Neuronal stem cell (in vitro differentiated cells): Measurements from ENCODE around the gene FAAP100.
A peak's percentile ranks its signal among the peaks of the same experiment; 100 is the strongest.

Source experiments
- DNase-seq: peaks from one replicate; pipeline ENCODE4 v3.0.0-alpha.2; 2013; ENCODE audit warnings: low spot score
- H2AFZ ChIP-seq: one replicate; pipeline ENCODE4 v1.6.1; 2013; ENCODE audit warnings: mild to moderate bottlenecking, low read length, inconsistent platforms
- H2AK5ac ChIP-seq: 2 replicates; pipeline ENCODE4 v1.6.1; 2013; ENCODE audit warnings: low read depth, mild to moderate bottlenecking, inconsistent platforms, low read length, moderate library complexity, mixed read lengths
- H2BK120ac ChIP-seq: 2 replicates; pipeline ENCODE4 v1.6.1; 2013; ENCODE audit warnings: low read depth, mild to moderate bottlenecking, inconsistent platforms, low read length, moderate library complexity, mixed read lengths
- H2BK12ac ChIP-seq: one replicate; pipeline ENCODE4 v1.6.1; 2013; ENCODE audit warnings: low read length, inconsistent platforms
- H2BK15ac ChIP-seq: 2 replicates; pipeline ENCODE4 v1.6.1; 2013; ENCODE audit warnings: mild to moderate bottlenecking, low read length, inconsistent platforms, mixed read lengths
- H2BK5ac ChIP-seq: one replicate; pipeline ENCODE4 v1.6.1; 2013; ENCODE audit warnings: inconsistent platforms, mild to moderate bottlenecking, low read length, moderate library complexity
- H3K14ac ChIP-seq: one replicate; pipeline ENCODE4 v1.6.1; 2013; ENCODE audit warnings: low read length, inconsistent platforms
- H3K18ac ChIP-seq: 2 replicates; pipeline ENCODE4 v1.6.1; 2013; ENCODE audit warnings: low read length, inconsistent platforms
- H3K23ac ChIP-seq: 2 replicates; pipeline ENCODE4 v1.6.1; 2013; ENCODE audit warnings: low read depth, mild to moderate bottlenecking, mixed read lengths, low read length, inconsistent platforms; ENCODE audit not compliant: poor library complexity
- H3K27ac ChIP-seq: replicated peaks from 3 replicates; pipeline ENCODE4 v1.5.1; 2013; ENCODE audit warnings: low read length, inconsistent platforms
- H3K27me3 ChIP-seq, 3 experiments: 2 replicates each; pipeline ENCODE4 v1.6.1; 2013; ENCODE audit warnings: low read length in 3 of 3, mild to moderate bottlenecking in 2 of 3, inconsistent platforms in 1 of 3, low read depth in 1 of 3, mixed read lengths in 1 of 3, moderate library complexity in 1 of 3; ENCODE audit not compliant: control insufficient read depth in 3 of 3, insufficient read depth in 3 of 3
- H3K36me3 ChIP-seq, 2 donors: replicated peaks in 1 of 2; 2 replicates each; pipeline ENCODE4 v1.6.1; 2013; ENCODE audit warnings: low read length in 2 of 2; ENCODE audit not compliant: control insufficient read depth in 2 of 2, insufficient read depth in 2 of 2
- H3K4ac ChIP-seq: 2 replicates; pipeline ENCODE4 v1.6.1; 2013; ENCODE audit warnings: inconsistent platforms, mild to moderate bottlenecking, low read length, moderate library complexity
- H3K4me1 ChIP-seq, 2 donors: 1 replicate in 1 of 2; 2 replicates in 1 of 2; pipeline ENCODE4 v1.6.1; 2013; ENCODE audit warnings: low read length in 2 of 2, low read depth in 1 of 2; ENCODE audit not compliant: control insufficient read depth in 2 of 2, insufficient read depth in 1 of 2
- H3K4me2 ChIP-seq: one replicate; pipeline ENCODE4 v1.6.1; 2013; ENCODE audit warnings: mild to moderate bottlenecking, low read length, inconsistent platforms; ENCODE audit not compliant: insufficient read depth, poor library complexity, severe bottlenecking
- H3K4me3 ChIP-seq, 2 donors: 2 replicates each; pipeline ENCODE4 v1.5.1; 2013; ENCODE audit warnings: low read length in 2 of 2, mild to moderate bottlenecking in 2 of 2, inconsistent platforms in 1 of 2, moderate library complexity in 1 of 2
- H3K79me1 ChIP-seq: one replicate; pipeline ENCODE4 v1.6.1; 2013; ENCODE audit warnings: low read depth, mild to moderate bottlenecking, inconsistent platforms, low read length, moderate library complexity
- H3K9ac ChIP-seq: one replicate; pipeline ENCODE4 v1.6.1; 2013; ENCODE audit warnings: mild to moderate bottlenecking, low read depth, low read length, inconsistent platforms; ENCODE audit not compliant: poor library complexity
- H3K9me3 ChIP-seq, 2 donors: replicated peaks in 1 of 2; 2 replicates each; pipeline versions ENCODE3 to v1.6.1; 2013; ENCODE audit warnings: low read length in 2 of 2, mild to moderate bottlenecking in 2 of 2, inconsistent platforms in 1 of 2, low read depth in 1 of 2, mixed read lengths in 1 of 2, moderate library complexity in 1 of 2; ENCODE audit not compliant: control insufficient read depth in 2 of 2, insufficient read depth in 1 of 2
- H4K8ac ChIP-seq: one replicate; pipeline ENCODE4 v1.6.1; 2013; ENCODE audit warnings: low read depth, mild to moderate bottlenecking, inconsistent platforms, low read length, moderate library complexity
- H4K91ac ChIP-seq: one replicate; pipeline ENCODE4 v1.6.1; 2013; ENCODE audit warnings: low read length, low read depth, mild to moderate bottlenecking, inconsistent platforms; ENCODE audit not compliant: poor library complexity
- WGBS, 2 donors: extraction: QIAGEN DNeasy Blood & Tissue Kit; methylation state at CpG; one replicate each; pipeline ENCODE4 v1.1.7; 2013; ENCODE audit warnings: missing lambda C conversion rate in 2 of 2, mixed read lengths in 1 of 2; ENCODE audit not compliant: insufficient read length in 2 of 2, insufficient replicate concordance in 1 of 2; ENCODE audit errors: extremely low coverage in 2 of 2; 5-methylcytosine and 5-hydroxymethylcytosine counted together

The FAAP100 gene

GRCh38 chr17:81542431-81543338 is 9.5 kb downstream of the FAAP100 start:
- peaks cover 10% of the 10 kb centered on the region for H3K79me1 ChIP-seq
- DNase-seq: no peak
- no peak overlapping the region for H2BK12ac ChIP-seq
- no peak overlapping the region for H4K8ac ChIP-seq
- H3K27me3 ChIP-seq: no peaks in the 10 kb centered on the region
- peak overlapping the region; percentile 96 for H3K23ac ChIP-seq
- no peak overlapping the region for H4K91ac ChIP-seq
- H3K18ac ChIP-seq: no peak overlapping the region
- H2BK5ac ChIP-seq: no peak overlapping the region
- H3K4me3 ChIP-seq: peak overlapping the region in 1 of 2 donors; percentile 14
- no peak overlapping the region for H2AFZ ChIP-seq
- no CpG with 5 or more reads among the region's 15 CpGs for WGBS, 2 donors
- H2BK15ac ChIP-seq: no peak overlapping the region
- no peak overlapping the region for H3K27ac ChIP-seq
- no peak overlapping the region for H3K4me2 ChIP-seq
- peaks cover 38 to 76% of the 10 kb centered on the region in 2 donors for H3K36me3 ChIP-seq
- no peak overlapping the region for H3K9ac ChIP-seq
- no peaks in the 10 kb centered on the region for H3K9me3 ChIP-seq
- H3K14ac ChIP-seq: no peak overlapping the region
- H3K4me1 ChIP-seq: no peaks in the 10 kb centered on the region
- H2AK5ac ChIP-seq: peak overlapping the region; percentile 52
- no peak overlapping the region for H3K4ac ChIP-seq
- H2BK120ac ChIP-seq: no peak overlapping the region

DNA sequence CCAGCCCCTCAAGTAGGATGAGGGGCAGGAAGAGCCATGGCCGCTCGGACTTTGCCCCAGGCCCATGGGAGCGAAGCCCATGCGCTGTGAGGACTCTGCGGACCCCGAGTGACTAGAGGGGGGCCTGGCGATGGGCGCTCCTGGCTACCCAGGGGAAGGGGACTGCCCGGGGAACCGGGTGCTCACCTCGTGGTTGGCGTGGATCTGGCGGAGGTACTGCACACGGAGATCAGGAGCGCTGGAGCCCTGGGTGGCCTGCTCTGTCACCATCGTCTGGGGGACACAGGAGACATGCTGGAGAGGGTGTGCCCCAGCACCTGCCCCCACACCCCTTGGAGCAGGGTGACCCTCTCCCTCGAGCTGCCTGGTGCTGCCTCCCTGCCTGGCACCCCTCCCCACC is 11.0 kb downstream of the FAAP100 start:
- no peak for DNase-seq
- Histone ChIP-seq H2BK12ac (no peak overlapping the region), H2BK5ac (no peak overlapping the region), H2AFZ (no peak overlapping the region), H3K27me3 (peaks cover 0 to 10% (median 5%) of the 10 kb centered on the region in 3 experiments), H3K23ac (no peak overlapping the region), H3K18ac (no peak overlapping the region), H3K4me2 (no peak overlapping the region), H3K4me1 (peaks cover 2 to 6% of the 10 kb centered on the region in 2 donors), H4K91ac (no peak overlapping the region), H2AK5ac (no peak overlapping the region), H3K9me3 (no peaks in the 10 kb centered on the region), H4K8ac (no peak overlapping the region), H3K9ac (peak overlapping the region; percentile 44), H2BK15ac (no peak overlapping the region), H3K36me3 (peaks cover 27 to 61% of the 10 kb centered on the region in 2 donors), H3K4me3 (no peak overlapping the region), H3K27ac (no peak overlapping the region), H3K4ac (no peak overlapping the region), H3K14ac (no peak overlapping the region), H2BK120ac (no peak overlapping the region), H3K79me1 (peaks cover 5% of the 10 kb centered on the region)
- no CpG with 5 or more reads among the region's 17 CpGs for WGBS, 2 donors

- Histone ChIP-seq H2BK12ac (no peak overlapping the region), H3K4me3 (no peak overlapping the region), H3K9me3 (no peaks in the 10 kb centered on the region), H3K36me3 (peaks cover 22 to 56% of the 10 kb centered on the region in 2 donors), H3K4ac (no peak overlapping the region), H4K8ac (no peak overlapping the region), H3K79me1 (peaks cover 5% of the 10 kb centered on the region), H3K27ac (no peak overlapping the region), H3K23ac (no peak overlapping the region), H3K18ac (no peak overlapping the region), H2BK5ac (no peak overlapping the region), H2BK15ac (no peak overlapping the region), H2AFZ (no peak overlapping the region), H2AK5ac (no peak overlapping the region), H3K27me3 (peaks cover 0 to 14% (median 6%) of the 10 kb centered on the region in 3 experiments), H2BK120ac (no peak overlapping the region), H3K14ac (no peak overlapping the region), H3K9ac (no peak overlapping the region), H4K91ac (no peak overlapping the region), H3K4me1 (peaks cover 2 to 6% of the 10 kb centered on the region in 2 donors), H3K4me2 (no peak overlapping the region)
- WGBS, 2 donors: no CpG with 5 or more reads among the region's 14 CpGs
- DNase-seq: no peak
Observed at GRCh38 chr17:81540676-81541027, 11.5 kb downstream of the FAAP100 start.

DNA sequence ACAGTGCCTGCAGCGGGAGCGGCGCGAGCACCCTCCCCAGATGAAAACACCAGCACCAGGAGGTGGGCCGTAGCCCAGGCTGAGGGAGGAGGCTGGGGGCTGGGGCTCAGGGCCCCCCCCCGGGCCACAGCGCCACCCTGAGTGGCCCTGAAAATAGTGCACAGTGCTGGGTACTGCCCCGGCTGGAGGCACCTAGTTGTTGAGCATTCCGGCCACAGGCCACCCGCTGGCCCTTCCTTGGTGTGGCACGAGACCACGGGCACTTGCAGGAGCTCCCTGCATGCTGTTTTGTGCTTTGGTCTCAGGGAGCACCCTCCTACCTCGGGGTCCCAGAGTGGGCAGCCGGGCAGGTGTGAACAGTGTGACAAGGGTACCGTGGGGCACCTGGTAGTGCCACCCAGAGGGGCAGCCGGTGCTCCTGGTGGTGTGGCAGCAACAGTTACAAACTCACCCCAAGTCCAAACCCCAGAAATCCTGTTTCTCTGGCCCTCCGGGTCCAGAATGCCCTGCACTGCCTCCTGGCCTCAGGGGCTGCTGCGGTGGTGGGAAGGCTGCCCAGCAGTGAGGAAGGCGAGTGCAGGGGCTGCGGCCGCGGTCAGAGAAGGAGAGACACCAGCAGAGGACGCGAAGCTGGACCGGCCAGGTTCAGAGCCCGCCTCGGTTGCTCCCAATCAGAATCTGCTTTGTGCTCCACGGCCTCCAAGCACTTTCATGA is 12.0 kb downstream of the FAAP100 start:
- DNase-seq: no peak
- no peak overlapping the region for H3K27ac ChIP-seq

More for the DNA sequence above, 12.0 kb downstream of the FAAP100 start:
- Histone ChIP-seq H2BK5ac (no peak overlapping the region), H2BK120ac (no peak overlapping the region), H3K79me1 (peaks cover 5% of the 10 kb centered on the region), H2BK12ac (no peak overlapping the region), H3K4me3 (no peak overlapping the region), H3K9me3 (no peaks in the 10 kb centered on the region), H3K14ac (no peak overlapping the region), H4K91ac (no peak overlapping the region), H3K18ac (no peak overlapping the region), H2BK15ac (peak overlapping the region; percentile 17), H3K9ac (peak overlapping the region; percentile 44), H4K8ac (no peak overlapping the region), H3K4me2 (no peak overlapping the region), H3K36me3 (peaks cover 18 to 51% of the 10 kb centered on the region in 2 donors), H2AK5ac (no peak overlapping the region), H3K27me3 (peaks cover 0 to 16% (median 6%) of the 10 kb centered on the region in 3 experiments), H2AFZ (no peak overlapping the region), H3K4ac (no peak overlapping the region), H3K4me1 (peaks cover 2 to 6% of the 10 kb centered on the region in 2 donors), H3K23ac (peak overlapping the region; percentile 65)
- WGBS, 2 donors: no CpG with 5 or more reads among the region's 28 CpGs
